Keratinocyte (primary cell): ENCODE data around the gene TNNC1. TPM values are rescaled to one million over a fixed set of nuclear protein-coding genes. Genes with fewer than 3 reads are reported as not detected.

Experiments
- DNase-seq: peaks from one replicate; pipeline ENCODE4 v3.0.0-alpha.2; 2011; ENCODE audit warnings: low read depth, missing footprints, low spot score
- FAIRE-seq: peaks from 2 replicates; lab custom pipeline; 2011; peaks lifted over from hg19 to GRCh38; lab: Jason Lieb, UNC
- H2AFZ ChIP-seq: 2 replicates; pipeline ENCODE4 v1.6.0; 2012; ENCODE audit warnings: low read length, control low read depth, inconsistent platforms; ENCODE audit not compliant: control insufficient read depth
- H3K27ac ChIP-seq: 2 replicates; pipeline ENCODE4 v1.5.1; 2011; ENCODE audit warnings: low read length; ENCODE audit not compliant: control insufficient read depth, insufficient read depth
- H3K27me3 ChIP-seq: 3 replicates; pipeline ENCODE4 v1.6.0; 2011; ENCODE audit warnings: low read length; ENCODE audit not compliant: control insufficient read depth, insufficient read depth; ENCODE audit errors: extremely low read depth
- H3K36me3 ChIP-seq, 2 experiments: 2 replicates in 1 of 2; 3 replicates in 1 of 2; pipeline ENCODE4 v1.5.1; 2011; ENCODE audit warnings: low read length in 2 of 2, mild to moderate bottlenecking in 1 of 2; ENCODE audit not compliant: control insufficient read depth in 2 of 2, insufficient read depth in 2 of 2; ENCODE audit errors: extremely low read depth in 1 of 2
- H3K4me1 ChIP-seq: 3 replicates; pipeline ENCODE4 v1.5.1; 2011; ENCODE audit warnings: low read length; ENCODE audit not compliant: control insufficient read depth, insufficient read depth; ENCODE audit errors: extremely low read depth
- H3K4me2 ChIP-seq: 3 replicates; pipeline ENCODE4 v1.6.0; 2011; ENCODE audit warnings: low read depth, low read length; ENCODE audit not compliant: control insufficient read depth, insufficient read depth; ENCODE audit errors: extremely low read depth
- H3K4me3 ChIP-seq, 3 experiments: fragments of 200-600 bp in 1 of 3; sonication (generic) in 1 of 3; 2 replicates in 2 of 3; 3 replicates in 1 of 3; pipeline ENCODE4 v1.5.1; 2011 to 2016; ENCODE audit warnings: low read length in 3 of 3, mild to moderate bottlenecking in 3 of 3, control low read depth in 2 of 3, inconsistent platforms in 1 of 3, low read depth in 1 of 3, mixed read lengths in 1 of 3, mixed run types in 1 of 3, moderate library complexity in 1 of 3; ENCODE audit not compliant: control insufficient read depth in 2 of 3, insufficient read depth in 2 of 3; ENCODE audit errors: extremely low read depth in 1 of 3
- H3K79me2 ChIP-seq: 2 replicates; pipeline ENCODE4 v1.6.0; 2012; ENCODE audit warnings: low read length; ENCODE audit not compliant: control insufficient read depth, insufficient read depth
- H3K9ac ChIP-seq: 3 replicates; pipeline ENCODE4 v1.6.0; 2011; ENCODE audit warnings: low read length; ENCODE audit not compliant: control insufficient read depth, insufficient read depth; ENCODE audit errors: extremely low read depth
- H3K9me1 ChIP-seq: 3 replicates; pipeline ENCODE4 v1.6.0; 2011; ENCODE audit warnings: low read length; ENCODE audit not compliant: control insufficient read depth, insufficient read depth; ENCODE audit errors: extremely low read depth
- H3K9me3 ChIP-seq: 2 replicates; pipeline ENCODE4 v1.5.1; 2012; ENCODE audit warnings: low read depth, low read length; ENCODE audit not compliant: control insufficient read depth
- H4K20me1 ChIP-seq: 3 replicates; pipeline ENCODE4 v1.6.0; 2011; ENCODE audit warnings: low read length; ENCODE audit not compliant: control insufficient read depth, insufficient read depth; ENCODE audit errors: extremely low read depth
- CTCF ChIP-seq, 3 experiments: IDR thresholded peaks in 1 of 3; conservative IDR thresholded peaks in 1 of 3; optimal IDR thresholded peaks in 1 of 3; 2 replicates in 2 of 3; 3 replicates in 1 of 3; pipeline versions ENCODE3 to v1.5.1; 2011; ENCODE audit warnings: low read length in 3 of 3, mild to moderate bottlenecking in 3 of 3, moderate library complexity in 2 of 3, control low read depth in 1 of 3, inconsistent platforms in 1 of 3; ENCODE audit not compliant: insufficient read depth in 2 of 3; ENCODE audit errors: extremely low read depth in 1 of 3
- EZH2 ChIP-seq: IDR thresholded peaks from one replicate; pipeline ENCODE4 v1.6.1; 2012; ENCODE audit warnings: inconsistent platforms, mild to moderate bottlenecking, low read length, moderate library complexity
- dilution Hi-C: fragments of 300-500 bp; cut with MboI; formaldehyde crosslinking; loops from one replicate; pipeline ENCODE4 v1.7.0; 2020; ENCODE audit warnings: low sequenced_read_pairs; ENCODE audit not compliant: extremely low pct_ligation_motif_present
- polyA plus RNA-seq, 5 experiments: library from polyadenylated mRNA; depleted of rRNA in 3 of 5; stranded (reverse) in 3 of 5; stranded (forward) in 1 of 5; unstranded in 1 of 5; fragments of >200 nt; gene quantifications; 1 replicate in 1 of 5; 2 replicates in 3 of 5; 3 replicates in 1 of 5; pipeline versions ENCODE4 v1.2.1 to v1.2.3, GENCODE V29; 2011 to 2012; ENCODE audit warnings: missing spikeins in 2 of 5, low read depth in 1 of 5, low replicate concordance in 1 of 5

The TNNC1 gene
- polyA plus RNA-seq, 1 donor (not counting 4 experiments of a cell fraction or from before 2014, with no cell fraction given): 0.33 TPM

- Histone ChIP-seq H3K79me2 (no peaks in the 10 kb centered on the region), H3K4me3 (peak overlapping the region in 1 of 3 experiments; percentile 11), H3K4me2 (peak overlapping the region; percentile 39), H4K20me1 (no peaks in the 10 kb centered on the region), H2AFZ (peak overlapping the region; percentile 79), H3K9me1 (no peaks in the 10 kb centered on the region), H3K27ac (no peak overlapping the region), H3K9me3 (no peaks in the 10 kb centered on the region), H3K36me3 (no peaks in the 10 kb centered on the region), H3K27me3 (no peaks in the 10 kb centered on the region), H3K4me1 (peaks cover 22% of the 10 kb centered on the region), H3K9ac (no peak overlapping the region)
- FAIRE-seq (peak; percentile 81), DNase-seq (no peak)
- dilution Hi-C loops: no loop called here
- no peak for TF ChIP-seq CTCF (optimal IDR thresholded peaks at IDR 0.05 in 1 of 3, IDR thresholded peaks at IDR 0.05 in 1 of 3, conservative IDR thresholded peaks at IDR 0.05 in 1 of 3; ENCODE audit: extremely low read depth in 1 of 3, insufficient read depth in 2 of 3, low read length in 3 of 3)
- TF ChIP-seq EZH2: no peak
Observed at GRCh38 chr3:52433996-52434479, 19.8 kb downstream of the TNNC1 start.

- Histone ChIP-seq H2AFZ (peak overlapping the region; percentile 79), H3K36me3 (no peaks in the 10 kb centered on the region), H3K27me3 (no peaks in the 10 kb centered on the region), H3K9me1 (no peaks in the 10 kb centered on the region), H4K20me1 (no peaks in the 10 kb centered on the region), H3K4me1 (peaks cover 22% of the 10 kb centered on the region), H3K79me2 (no peaks in the 10 kb centered on the region), H3K4me2 (peak overlapping the region; percentile 39), H3K27ac (no peak overlapping the region), H3K9me3 (no peaks in the 10 kb centered on the region), H3K9ac (no peak overlapping the region), H3K4me3 (no peak overlapping the region)
- FAIRE-seq (peak; percentile 23), DNase-seq (no peak)
- TF ChIP-seq EZH2 (no peak), CTCF (optimal IDR thresholded peaks at IDR 0.05 in 1 of 3, IDR thresholded peaks at IDR 0.05 in 1 of 3, conservative IDR thresholded peaks at IDR 0.05 in 1 of 3; ENCODE audit: extremely low read depth in 1 of 3, insufficient read depth in 2 of 3, low read length in 3 of 3) (no peak)
- dilution Hi-C loops: no loop called here
Observed at GRCh38 chr3:52433328-52433995, 20.4 kb downstream of the TNNC1 start.
